Measurements from ENCODE around the gene CFAP69. TPM values are rescaled to one million over a fixed set of nuclear protein-coding genes. Genes with fewer than 3 reads are reported as not detected.

CFAP69 gene
- total RNA-seq, 2 donors from 2014 or later: 3.8 to 14.0 TPM

DNA sequence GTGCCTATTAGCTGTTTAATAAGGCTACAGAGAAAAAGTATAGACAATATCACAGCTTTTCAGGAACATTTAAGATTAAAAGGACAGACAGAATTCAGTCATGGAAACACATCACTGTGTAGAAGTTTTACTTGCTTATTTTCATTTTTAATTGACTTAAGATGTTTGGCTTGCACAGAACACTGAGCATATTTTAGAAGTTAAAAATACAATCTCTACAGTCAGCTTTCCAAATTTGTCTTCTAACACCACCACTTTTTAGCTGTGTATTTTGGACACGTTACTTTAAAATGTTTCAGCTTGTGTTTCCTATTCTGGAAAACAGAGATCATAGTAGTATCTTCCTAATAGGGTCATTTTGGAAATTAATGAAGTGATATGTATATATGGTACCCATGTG lies 11.8 kb downstream of the CFAP69 start:
- ATAC-seq (ENCODE audit: insufficient number of reproducible peaks, low FRiP score, low read depth) (peak; percentile 59), DNase-seq (ENCODE audit: low spot score) (no peak)
- no peaks in the 10 kb centered on the region for H3K9me3 ChIP-seq
- peaks cover 4 to 17% of the 10 kb centered on the region in 2 donors for H3K4me1 ChIP-seq (ENCODE audit: control insufficient read depth in 1 of 2, low read depth in 2 of 2)
- TF ChIP-seq, protein P1, sequence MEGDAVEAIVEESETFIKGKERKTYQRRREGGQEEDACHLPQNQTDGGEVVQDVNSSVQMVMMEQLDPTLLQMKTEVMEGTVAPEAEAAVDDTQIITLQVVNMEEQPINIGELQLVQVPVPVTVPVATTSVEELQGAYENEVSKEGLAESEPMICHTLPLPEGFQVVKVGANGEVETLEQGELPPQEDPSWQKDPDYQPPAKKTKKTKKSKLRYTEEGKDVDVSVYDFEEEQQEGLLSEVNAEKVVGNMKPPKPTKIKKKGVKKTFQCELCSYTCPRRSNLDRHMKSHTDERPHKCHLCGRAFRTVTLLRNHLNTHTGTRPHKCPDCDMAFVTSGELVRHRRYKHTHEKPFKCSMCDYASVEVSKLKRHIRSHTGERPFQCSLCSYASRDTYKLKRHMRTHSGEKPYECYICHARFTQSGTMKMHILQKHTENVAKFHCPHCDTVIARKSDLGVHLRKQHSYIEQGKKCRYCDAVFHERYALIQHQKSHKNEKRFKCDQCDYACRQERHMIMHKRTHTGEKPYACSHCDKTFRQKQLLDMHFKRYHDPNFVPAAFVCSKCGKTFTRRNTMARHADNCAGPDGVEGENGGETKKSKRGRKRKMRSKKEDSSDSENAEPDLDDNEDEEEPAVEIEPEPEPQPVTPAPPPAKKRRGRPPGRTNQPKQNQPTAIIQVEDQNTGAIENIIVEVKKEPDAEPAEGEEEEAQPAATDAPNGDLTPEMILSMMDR (IDR thresholded peaks at IDR 0.05): no peak
- peak overlapping the region; percentile 18 for H3K4me3 ChIP-seq
- H3K27me3 ChIP-seq (replicated peaks; ENCODE audit: insufficient read depth): no peaks in the 10 kb centered on the region
- H3K36me3 ChIP-seq: no peaks in the 10 kb centered on the region
- H3K27ac ChIP-seq: peak overlapping the region; percentile 38 to 49

GRCh38 chr7:90261441-90261840 lies 16.5 kb downstream of the CFAP69 start:
- H3K4me1 ChIP-seq (ENCODE audit: control insufficient read depth in 1 of 2, low read depth in 2 of 2): peaks cover 1 to 20% of the 10 kb centered on the region in 2 donors
- H3K9me3 ChIP-seq: no peaks in the 10 kb centered on the region
- H3K27me3 ChIP-seq (replicated peaks; ENCODE audit: insufficient read depth): no peaks in the 10 kb centered on the region
- no peaks in the 10 kb centered on the region for H3K36me3 ChIP-seq
- H3K4me3 ChIP-seq: no peak overlapping the region
- DNase-seq (ENCODE audit: low spot score) (no peak), ATAC-seq (ENCODE audit: insufficient number of reproducible peaks, low FRiP score, low read depth) (no peak)
- TF ChIP-seq, protein P1 (IDR thresholded peaks at IDR 0.05): no peak
- H3K27ac ChIP-seq: no peak overlapping the region

- Histone ChIP-seq H3K36me3 (no peaks in the 10 kb centered on the region), H3K4me1 (ENCODE audit: control insufficient read depth in 1 of 2, low read depth in 2 of 2) (peaks cover under 1 to 18% of the 10 kb centered on the region in 2 donors), H3K4me3 (no peak overlapping the region), H3K27me3 (replicated peaks; ENCODE audit: insufficient read depth) (no peaks in the 10 kb centered on the region), H3K9me3 (no peaks in the 10 kb centered on the region), H3K27ac (no peak overlapping the region)
- DNase-seq (ENCODE audit: low spot score): no peak
- TF ChIP-seq, protein P1 (IDR thresholded peaks at IDR 0.05): peak; percentile 50
- peak; percentile 54 for ATAC-seq (ENCODE audit: insufficient number of reproducible peaks, low FRiP score, low read depth)
Observed at GRCh38 chr7:90262438-90262837, 17.5 kb downstream of the CFAP69 start.

DNA sequence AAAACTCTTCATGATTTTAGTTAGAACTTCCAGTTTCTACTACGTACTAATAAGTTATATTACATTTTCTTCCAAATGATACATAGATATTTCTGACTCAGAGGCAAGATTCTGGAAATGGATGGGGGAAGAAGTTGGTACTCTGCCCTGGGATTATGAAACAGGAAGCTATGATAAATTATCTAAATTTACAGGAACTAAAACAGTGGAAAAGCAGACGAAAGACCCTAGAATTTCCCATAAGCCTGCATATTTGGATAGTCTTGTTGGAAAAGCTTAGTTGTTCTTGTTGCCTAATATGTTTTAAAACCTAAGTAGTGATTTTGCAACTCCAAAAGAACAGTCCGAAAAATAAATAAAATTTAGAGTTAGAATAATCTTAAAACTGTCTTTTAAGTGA lies 21.8 kb downstream of the CFAP69 start:
- H3K27ac ChIP-seq: peak overlapping the region in 1 of 2 donors; percentile 72
- H3K36me3 ChIP-seq: no peaks in the 10 kb centered on the region
- TF ChIP-seq, protein P1 (IDR thresholded peaks at IDR 0.05): no peak
- no peaks in the 10 kb centered on the region for H3K27me3 ChIP-seq (replicated peaks; ENCODE audit: insufficient read depth)
- peak; percentile 80 for ATAC-seq (ENCODE audit: insufficient number of reproducible peaks, low FRiP score, low read depth)
- no peaks in the 10 kb centered on the region for H3K9me3 ChIP-seq
- H3K4me1 ChIP-seq (ENCODE audit: control insufficient read depth in 1 of 2, low read depth in 2 of 2): peaks cover 4 to 20% of the 10 kb centered on the region in 2 donors
- DNase-seq (ENCODE audit: low spot score): no peak
- peak overlapping the region; percentile 38 for H3K4me3 ChIP-seq

GRCh38 chr7:90267263-90267858 lies 22.4 kb downstream of the CFAP69 start:
- DNase-seq (ENCODE audit: low spot score) (no peak), ATAC-seq (ENCODE audit: insufficient number of reproducible peaks, low FRiP score, low read depth) (no peak)
- peak overlapping the region; percentile 38 for H3K4me3 ChIP-seq
- no peaks in the 10 kb centered on the region for H3K9me3 ChIP-seq
- H3K4me1 ChIP-seq (ENCODE audit: control insufficient read depth in 1 of 2, low read depth in 2 of 2): peaks cover 4 to 20% of the 10 kb centered on the region in 2 donors
- no peaks in the 10 kb centered on the region for H3K36me3 ChIP-seq
- H3K27ac ChIP-seq: peak overlapping the region; percentile 43 to 72
- TF ChIP-seq, protein P1 (IDR thresholded peaks at IDR 0.05): no peak
- no peaks in the 10 kb centered on the region for H3K27me3 ChIP-seq (replicated peaks; ENCODE audit: insufficient read depth)
